Measurements from ENCODE around the gene LRRC4B. TPM values are rescaled to one million over a fixed set of nuclear protein-coding genes. Genes with fewer than 3 reads are reported as not detected.

Gene LRRC4B
- total and polyA plus RNA-seq, 2 donors from 2014 or later: 1.2 to 2.6 TPM

DNA sequence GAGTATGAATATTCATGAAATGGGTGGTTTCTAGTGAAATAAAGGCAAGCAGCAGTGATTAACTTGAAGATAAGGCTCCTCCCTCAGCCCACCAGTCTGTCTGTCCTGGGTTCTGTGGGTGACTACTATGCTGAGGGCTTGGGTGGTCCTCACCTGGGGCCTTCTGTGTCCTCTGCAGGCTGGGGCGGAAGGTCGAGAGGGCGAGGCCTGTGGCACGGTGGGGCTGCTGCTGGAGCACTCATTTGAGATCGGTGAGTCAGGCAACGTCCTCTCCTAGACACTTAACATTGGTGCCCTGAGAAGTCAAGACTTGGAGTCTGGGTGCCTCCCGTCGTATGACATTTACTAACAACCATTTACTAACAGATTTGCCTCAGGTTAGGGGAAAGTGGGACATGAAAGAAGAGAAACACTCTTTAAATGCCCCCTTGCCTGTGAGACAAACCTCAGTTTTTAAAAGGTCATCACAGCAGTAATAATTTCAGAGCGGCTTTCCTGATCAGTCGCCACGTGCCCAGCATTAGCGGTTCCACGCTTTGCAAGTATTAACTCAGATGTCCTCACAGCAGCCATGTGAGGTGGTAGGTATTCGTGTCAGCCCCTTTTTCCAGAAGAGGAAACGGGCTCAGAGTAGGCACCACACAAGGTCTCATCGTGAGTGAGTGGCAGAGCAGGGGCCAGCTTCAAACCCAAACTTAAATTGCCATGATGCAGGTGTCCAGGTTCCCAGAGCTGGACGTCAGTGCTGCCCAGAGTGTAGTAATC, 90.3 kb downstream of the LRRC4B start:
- peaks cover 0 to 14% (median 10%) of the 10 kb centered on the region in 3 donors for H3K36me3 ChIP-seq (ENCODE audit: control insufficient read depth in 2 of 3, insufficient read depth in 3 of 3, low read length in 3 of 3)
- H3K4me3 ChIP-seq (ENCODE audit: low read length in 3 of 3): peak overlapping the region in 2 of 3 donors; percentile 13 to 96
- DNase-seq (no peak), FAIRE-seq (no peak)
- H3K9ac ChIP-seq (ENCODE audit: low read length in 3 of 3): no peak overlapping the region
- no peaks in the 10 kb centered on the region for H3K27me3 ChIP-seq (ENCODE audit: control insufficient read depth, insufficient read depth, low read length)
- no peak overlapping the region for H3K27ac ChIP-seq (ENCODE audit: low read depth in 2 of 2, low read length in 2 of 2)
- intact Hi-C loops (cut with DNase I): no loop called here
- no peaks in the 10 kb centered on the region for H3K9me3 ChIP-seq (ENCODE audit: control insufficient read depth in 2 of 3, insufficient read depth in 1 of 3, low read length in 3 of 3)
- H3K4me1 ChIP-seq (ENCODE audit: control insufficient read depth in 2 of 3, insufficient read depth in 2 of 3, low read depth in 1 of 3, low read length in 3 of 3): peaks cover 0 to 9% (median 0%) of the 10 kb centered on the region in 3 donors
- TF ChIP-seq, protein P1, sequence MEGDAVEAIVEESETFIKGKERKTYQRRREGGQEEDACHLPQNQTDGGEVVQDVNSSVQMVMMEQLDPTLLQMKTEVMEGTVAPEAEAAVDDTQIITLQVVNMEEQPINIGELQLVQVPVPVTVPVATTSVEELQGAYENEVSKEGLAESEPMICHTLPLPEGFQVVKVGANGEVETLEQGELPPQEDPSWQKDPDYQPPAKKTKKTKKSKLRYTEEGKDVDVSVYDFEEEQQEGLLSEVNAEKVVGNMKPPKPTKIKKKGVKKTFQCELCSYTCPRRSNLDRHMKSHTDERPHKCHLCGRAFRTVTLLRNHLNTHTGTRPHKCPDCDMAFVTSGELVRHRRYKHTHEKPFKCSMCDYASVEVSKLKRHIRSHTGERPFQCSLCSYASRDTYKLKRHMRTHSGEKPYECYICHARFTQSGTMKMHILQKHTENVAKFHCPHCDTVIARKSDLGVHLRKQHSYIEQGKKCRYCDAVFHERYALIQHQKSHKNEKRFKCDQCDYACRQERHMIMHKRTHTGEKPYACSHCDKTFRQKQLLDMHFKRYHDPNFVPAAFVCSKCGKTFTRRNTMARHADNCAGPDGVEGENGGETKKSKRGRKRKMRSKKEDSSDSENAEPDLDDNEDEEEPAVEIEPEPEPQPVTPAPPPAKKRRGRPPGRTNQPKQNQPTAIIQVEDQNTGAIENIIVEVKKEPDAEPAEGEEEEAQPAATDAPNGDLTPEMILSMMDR (IDR thresholded peaks at IDR 0.05; ENCODE audit: borderline replicate concordance, extremely low read depth, insufficient read depth): no peak

GRCh38 chr19:50476907-50477238, 91.4 kb downstream of the LRRC4B start:
- Histone ChIP-seq H3K9ac (ENCODE audit: low read length in 3 of 3) (peak overlapping the region in 2 of 3 donors; percentile 72 to 81), H3K27me3 (ENCODE audit: control insufficient read depth, insufficient read depth, low read length) (no peaks in the 10 kb centered on the region), H3K36me3 (ENCODE audit: control insufficient read depth in 2 of 3, insufficient read depth in 3 of 3, low read length in 3 of 3) (peaks cover 0 to 14% (median 10%) of the 10 kb centered on the region in 3 donors), H3K4me1 (ENCODE audit: control insufficient read depth in 2 of 3, insufficient read depth in 2 of 3, low read depth in 1 of 3, low read length in 3 of 3) (peaks cover 0 to 9% (median 0%) of the 10 kb centered on the region in 3 donors), H3K9me3 (ENCODE audit: control insufficient read depth in 2 of 3, insufficient read depth in 1 of 3, low read length in 3 of 3) (no peaks in the 10 kb centered on the region), H3K27ac (ENCODE audit: low read depth in 2 of 2, low read length in 2 of 2) (peak overlapping the region; percentile 62 to 82), H3K4me3 (ENCODE audit: low read length in 3 of 3) (peak overlapping the region; percentile 81 to 96 (median 88))
- no peak for FAIRE-seq
- intact Hi-C loops (cut with DNase I): no loop called here
- no peak for DNase-seq
- TF ChIP-seq, protein P1 (IDR thresholded peaks at IDR 0.05; ENCODE audit: borderline replicate concordance, extremely low read depth, insufficient read depth): no peak

DNA sequence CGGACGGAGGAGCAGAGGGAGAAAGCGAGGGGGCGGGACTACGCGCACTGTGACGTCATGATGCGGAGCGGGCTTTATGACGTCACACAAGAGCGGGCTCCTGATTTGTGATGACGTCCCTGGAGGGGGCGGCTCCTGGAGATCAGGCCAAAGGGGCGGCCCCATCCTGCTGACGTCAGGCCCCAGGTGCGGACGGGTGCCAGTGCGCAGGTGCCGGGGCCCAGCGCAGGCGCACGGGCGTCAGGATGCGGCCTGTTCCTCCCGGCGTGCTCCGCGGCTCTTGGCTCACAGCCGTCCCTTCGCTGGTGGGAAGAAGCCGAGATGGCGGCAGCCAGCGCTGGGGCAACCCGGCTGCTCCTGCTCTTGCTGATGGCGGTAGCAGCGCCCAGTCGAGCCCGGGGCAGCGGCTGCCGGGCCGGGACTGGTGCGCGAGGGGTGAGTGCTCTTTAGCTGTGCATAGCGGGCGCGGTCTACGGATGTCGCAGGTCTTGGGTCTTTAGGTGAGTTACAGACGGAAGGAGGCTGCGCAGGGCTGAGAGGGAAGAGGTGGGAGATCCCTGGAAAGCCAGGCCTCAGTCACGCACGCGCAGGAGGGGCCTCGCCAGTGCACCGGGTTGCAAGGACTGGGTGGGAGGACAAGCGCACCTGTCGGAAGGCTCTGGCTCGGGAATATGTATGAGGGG, 91.9 kb downstream of the LRRC4B start, which contains the start of the genes EMC10 and GARIN5A:
Gene EMC10 (plus strand): TSS at position 284 of the 683 bp plus-strand sequence. CDS start 38 bp downstream, at position 322.
Gene GARIN5A (minus strand): TSS at position 625 of the 683 bp plus-strand sequence. CDS start 460 bp downstream, at position 165.
- no peaks in the 10 kb centered on the region for H3K9me3 ChIP-seq (ENCODE audit: control insufficient read depth in 2 of 3, insufficient read depth in 1 of 3, low read length in 3 of 3)
- FAIRE-seq (no peak), DNase-seq (peak; percentile 97 to 98 (median 97))
- H3K4me3 ChIP-seq (ENCODE audit: low read length in 3 of 3): peak within 1 kb of the TSS; percentile 81 to 96 (median 88)
- peak within 1 kb of the TSS; percentile 62 to 82 for H3K27ac ChIP-seq (ENCODE audit: low read depth in 2 of 2, low read length in 2 of 2)
- TF ChIP-seq, protein P1 (IDR thresholded peaks at IDR 0.05; ENCODE audit: borderline replicate concordance, extremely low read depth, insufficient read depth): no peak
- intact Hi-C loops (cut with DNase I): no loop called here
- H3K4me1 ChIP-seq (ENCODE audit: control insufficient read depth in 2 of 3, insufficient read depth in 2 of 3, low read depth in 1 of 3, low read length in 3 of 3): peaks cover 0 to 9% (median 0%) of the 10 kb centered on the region in 3 donors
- H3K9ac ChIP-seq (ENCODE audit: low read length in 3 of 3): peak within 1 kb of the TSS; percentile 68 to 81 (median 72)
- no peaks in the 10 kb centered on the region for H3K27me3 ChIP-seq (ENCODE audit: control insufficient read depth, insufficient read depth, low read length)
- H3K36me3 ChIP-seq (ENCODE audit: control insufficient read depth in 2 of 3, insufficient read depth in 3 of 3, low read length in 3 of 3): peaks cover 0 to 12% (median 10%) of the 10 kb centered on the region in 3 donors
